Measurements from ENCODE around the gene SLC11A1. TPM values are rescaled to one million over a fixed set of nuclear protein-coding genes. Genes with fewer than 3 reads are reported as not detected.

SLC11A1 gene
- total and polyA plus RNA-seq, 3 donors from 2014 or later: 2.8 to 32.3 (median 12.7) TPM

GRCh38 chr2:218421027-218421426, 39.0 kb downstream of the SLC11A1 start:
- Histone ChIP-seq H3K27ac (no peak overlapping the region), H3K4me3 (no peak overlapping the region), H3K4me1 (no peaks in the 10 kb centered on the region), H3K36me3 (ENCODE audit: low read depth, missing control alignments) (no peaks in the 10 kb centered on the region), H3K9me3 (no peaks in the 10 kb centered on the region), H3K27me3 (no peaks in the 10 kb centered on the region)
- WGBS, 2 donors: 88 to 91% methylated on average over 2 of the region's 2 CpGs
- intact Hi-C loops (cut with DNase I; ENCODE audit: low total_unique reads): no loop called here
- no peak for DNase-seq
- TF ChIP-seq POLR2A (IDR thresholded peaks at IDR 0.05) (no peak), CTCF (IDR thresholded peaks at IDR 0.05) (no peak)

GRCh38 chr2:218422403-218423086, 40.5 kb downstream of the SLC11A1 start:
- intact Hi-C loops (cut with DNase I; ENCODE audit: low total_unique reads): no loop called here
- H3K27ac ChIP-seq: no peak overlapping the region
- no peaks in the 10 kb centered on the region for H3K4me1 ChIP-seq
- no peaks in the 10 kb centered on the region for H3K27me3 ChIP-seq
- no peak for TF ChIP-seq CTCF (IDR thresholded peaks at IDR 0.05)
- no peak for TF ChIP-seq POLR2A (IDR thresholded peaks at IDR 0.05)
- 88 to 91% methylated on average over 9 of the region's 9 CpGs for WGBS, 2 donors
- no peak overlapping the region for H3K4me3 ChIP-seq
- no peaks in the 10 kb centered on the region for H3K36me3 ChIP-seq (ENCODE audit: low read depth, missing control alignments)
- H3K9me3 ChIP-seq: no peaks in the 10 kb centered on the region
- DNase-seq: no peak

GRCh38 chr2:218423584-218423983, 41.5 kb downstream of the SLC11A1 start:
- 81 to 94% methylated on average over 8 to 9 of the region's 9 CpGs for WGBS, 2 donors
- intact Hi-C loops (cut with DNase I; ENCODE audit: low total_unique reads): no loop called here
- DNase-seq: no peak

GRCh38 chr2:218425531-218425930, 43.5 kb downstream of the SLC11A1 start:
- no peaks in the 10 kb centered on the region for H3K36me3 ChIP-seq (ENCODE audit: low read depth, missing control alignments)
- TF ChIP-seq POLR2A (IDR thresholded peaks at IDR 0.05) (no peak), CTCF (IDR thresholded peaks at IDR 0.05) (no peak)
- no peaks in the 10 kb centered on the region for H3K4me1 ChIP-seq
- H3K27ac ChIP-seq: no peak overlapping the region
- H3K27me3 ChIP-seq: no peaks in the 10 kb centered on the region
- WGBS, 2 donors: 92 to 93% methylated on average over 6 to 10 of the region's 10 CpGs
- intact Hi-C loops (cut with DNase I; ENCODE audit: low total_unique reads): no loop called here
- H3K4me3 ChIP-seq: no peak overlapping the region
- H3K9me3 ChIP-seq: no peaks in the 10 kb centered on the region
- no peak for DNase-seq

More at GRCh38 chr2:218423584-218423983, 41.5 kb downstream of the SLC11A1 start:
- no peak overlapping the region for H3K4me3 ChIP-seq
- H3K27me3 ChIP-seq: no peaks in the 10 kb centered on the region
- H3K4me1 ChIP-seq: no peaks in the 10 kb centered on the region
- no peaks in the 10 kb centered on the region for H3K36me3 ChIP-seq (ENCODE audit: low read depth, missing control alignments)
- no peaks in the 10 kb centered on the region for H3K9me3 ChIP-seq
- TF ChIP-seq POLR2A (IDR thresholded peaks at IDR 0.05): no peak
- no peak for TF ChIP-seq CTCF (IDR thresholded peaks at IDR 0.05)
- H3K27ac ChIP-seq: no peak overlapping the region

- intact Hi-C loops (cut with DNase I; ENCODE audit: low total_unique reads): no loop called here
- 62 to 63% methylated on average over 11 of the region's 11 CpGs for WGBS, 2 donors
- no peak for DNase-seq
- no peaks in the 10 kb centered on the region for H3K27me3 ChIP-seq
- H3K27ac ChIP-seq: no peak overlapping the region
- H3K9me3 ChIP-seq: no peaks in the 10 kb centered on the region
- no peaks in the 10 kb centered on the region for H3K4me1 ChIP-seq
- TF ChIP-seq CTCF (IDR thresholded peaks at IDR 0.05) (no peak), POLR2A (IDR thresholded peaks at IDR 0.05) (no peak)
- no peak overlapping the region for H3K4me3 ChIP-seq
- H3K36me3 ChIP-seq (ENCODE audit: low read depth, missing control alignments): no peaks in the 10 kb centered on the region
These were observed 45.7 kb downstream of the SLC11A1 start for GRCh38 chr2:218427741-218428140.
